T-helper 9 cell (primary cell): ENCODE results near the gene MYO15A.

ENCODE experiments used
- DNase-seq: peaks from one replicate; pipeline ENCODE4 v3.0.0-alpha.2; 2020

The MYO15A gene

GRCh38 chr17:18224387-18225120 lies 116.0 kb downstream of the MYO15A start:
- no peak for DNase-seq

- peak; percentile 95 for DNase-seq
Measured at GRCh38 chr17:18225121-18225641, 116.6 kb downstream of the MYO15A start, which contains the start of gene LLGL1. TSS of gene LLGL1 (plus strand) at chr17:18225635. CDS start at chr17:18225683, 48 bp downstream.

GRCh38 chr17:18225642-18226283 lies 117.2 kb downstream of the MYO15A start:
- DNase-seq = no peak

GRCh38 chr17:18226284-18226945 lies 117.9 kb downstream of the MYO15A start:
- no peak for DNase-seq

- no peak for DNase-seq
Measured at GRCh38 chr17:18227635-18228034, 119.1 kb downstream of the MYO15A start.

- no peak for DNase-seq
Measured at GRCh38 chr17:18228176-18228682, 119.7 kb downstream of the MYO15A start.

GRCh38 chr17:18229254-18229653 lies 120.7 kb downstream of the MYO15A start:
- no peak for DNase-seq
